ENCODE results near the gene MESD. TPM values are rescaled to one million over a fixed set of nuclear protein-coding genes. Genes with fewer than 3 reads are reported as not detected.
A peak's percentile ranks its signal among the peaks of the same experiment; 100 is the strongest.
"Not testable (repeated sequence)": the region's sequence is repeated elsewhere in the genome, so short reads cannot be mapped to it uniquely, and the experiment has no call there.

Gene MESD
- total RNA-seq, 2 experiments from 2014 or later = 34.5 to 36.1 TPM

DNA sequence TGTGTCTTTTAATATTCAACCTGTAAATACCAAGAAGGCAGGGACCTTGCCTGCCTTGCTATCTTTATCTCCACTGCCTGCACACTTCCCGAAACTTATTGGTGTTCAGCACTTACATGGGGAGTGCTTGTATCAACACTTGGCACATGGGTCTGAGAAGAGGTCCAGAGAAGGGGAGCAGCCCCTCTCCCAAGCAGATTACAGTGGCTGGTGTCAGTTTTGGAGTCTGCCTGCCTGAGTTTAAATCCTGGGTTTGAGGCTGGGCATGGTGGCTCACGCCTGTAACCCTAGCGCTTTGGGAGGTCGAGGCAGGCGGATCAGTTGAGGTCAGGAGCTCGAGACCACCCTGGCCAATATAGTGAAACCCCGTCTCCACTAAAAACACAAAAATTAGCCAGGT is 20.3 kb downstream of the MESD start:
- POLR2A ChIA-PET = no interaction called here

DNA sequence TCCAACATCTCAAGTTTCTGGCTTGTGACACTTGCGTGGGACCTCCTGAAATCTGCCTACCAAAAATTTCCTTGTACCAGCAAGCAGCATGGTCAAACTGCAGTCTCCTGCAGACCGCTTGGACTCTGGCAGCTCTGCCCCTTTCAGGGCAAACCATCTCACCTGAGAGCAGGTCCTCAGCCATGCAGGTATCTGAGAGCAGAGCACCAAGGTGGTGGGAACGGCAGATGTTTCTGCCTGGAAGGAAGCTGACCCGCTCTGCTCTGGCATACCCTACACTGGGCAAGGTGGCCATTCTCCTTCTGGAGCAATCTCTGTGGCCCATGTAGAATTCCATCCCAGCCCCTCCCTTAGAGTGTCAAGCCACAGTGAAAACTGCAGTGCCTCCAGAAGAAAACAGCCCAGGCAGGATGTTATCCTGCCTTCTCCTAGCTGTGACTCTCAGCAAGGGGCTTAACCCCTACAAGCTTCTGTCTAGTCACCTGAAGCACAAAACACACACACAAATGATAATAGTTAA is 21.6 kb downstream of the MESD start:
- Mint-ChIP-seq H3K4me3 (no peak overlapping the region), H3K36me3 (ENCODE audit: low read depth) (peaks cover 58% of the 10 kb centered on the region), H3K27ac (no peak overlapping the region), H3K4me1 (peaks cover 6% of the 10 kb centered on the region), H3K27me3 (no peaks in the 10 kb centered on the region), H3K9me3 (peaks cover 7% of the 10 kb centered on the region)
- POLR2A ChIA-PET = interaction anchor here (0.6 to 1.2 kb wide), 2 partner anchors 15 to 23 kb away, joined by 3 read pairs; no protein-coding TSS in a partner anchor
- no peak for DNase-seq
- CTCF ChIA-PET = interaction anchor here (1.0 to 4.9 kb wide), 9 partner anchors 10 to 513 kb away, joined by 3 to 30 read pairs (median 5); partner anchors contain the start of gene CEMIP

More for the DNA sequence above, 20.3 kb downstream of the MESD start:
- Mint-ChIP-seq H3K4me1 (peaks cover 2% of the 10 kb centered on the region), H3K36me3 (ENCODE audit: low read depth) (peaks cover 50% of the 10 kb centered on the region), H3K4me3 (no peak overlapping the region), H3K9me3 (peaks cover 5% of the 10 kb centered on the region), H3K27me3 (no peaks in the 10 kb centered on the region), H3K27ac (no peak overlapping the region)
- CTCF ChIA-PET = interaction anchor here (0.7 to 4.9 kb wide), 22 partner anchors 9 to 514 kb away, joined by 3 to 30 read pairs (median 4); partner anchors contain the start of gene CEMIP
- DNase-seq = no peak

DNA sequence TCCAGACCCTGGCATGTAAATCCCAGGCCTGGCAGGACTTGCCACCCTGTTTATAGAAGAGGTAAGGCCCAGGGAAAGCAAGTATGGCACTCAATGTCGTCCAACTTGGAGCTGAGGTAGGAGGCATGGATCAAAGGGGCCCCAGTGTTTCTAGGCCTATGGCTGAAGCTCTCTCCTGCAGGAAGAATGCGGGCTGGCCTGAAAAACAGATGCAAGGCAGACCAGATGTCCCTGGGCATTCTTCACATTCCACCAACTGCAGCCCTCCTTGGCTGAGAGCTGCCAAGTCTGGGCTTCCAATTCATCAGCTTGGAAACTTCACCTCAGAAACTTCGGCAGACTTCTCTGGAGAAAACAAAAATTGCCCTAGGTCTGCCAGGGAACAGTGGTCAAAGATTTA is 22.2 kb downstream of the MESD start:
- no peak for DNase-seq
- POLR2A ChIA-PET = no interaction called here
- Mint-ChIP-seq H3K36me3 (ENCODE audit: low read depth) (peaks cover 63% of the 10 kb centered on the region), H3K4me1 (peaks cover 12% of the 10 kb centered on the region), H3K4me3 (no peak overlapping the region), H3K27ac (no peak overlapping the region), H3K9me3 (peaks cover 7% of the 10 kb centered on the region), H3K27me3 (no peaks in the 10 kb centered on the region)
- CTCF ChIA-PET = interaction anchor here (1.3 to 4.9 kb wide), 4 partner anchors 10 to 299 kb away, joined by 3 to 30 read pairs (median 6); partner anchors contain the start of gene CEMIP

DNA sequence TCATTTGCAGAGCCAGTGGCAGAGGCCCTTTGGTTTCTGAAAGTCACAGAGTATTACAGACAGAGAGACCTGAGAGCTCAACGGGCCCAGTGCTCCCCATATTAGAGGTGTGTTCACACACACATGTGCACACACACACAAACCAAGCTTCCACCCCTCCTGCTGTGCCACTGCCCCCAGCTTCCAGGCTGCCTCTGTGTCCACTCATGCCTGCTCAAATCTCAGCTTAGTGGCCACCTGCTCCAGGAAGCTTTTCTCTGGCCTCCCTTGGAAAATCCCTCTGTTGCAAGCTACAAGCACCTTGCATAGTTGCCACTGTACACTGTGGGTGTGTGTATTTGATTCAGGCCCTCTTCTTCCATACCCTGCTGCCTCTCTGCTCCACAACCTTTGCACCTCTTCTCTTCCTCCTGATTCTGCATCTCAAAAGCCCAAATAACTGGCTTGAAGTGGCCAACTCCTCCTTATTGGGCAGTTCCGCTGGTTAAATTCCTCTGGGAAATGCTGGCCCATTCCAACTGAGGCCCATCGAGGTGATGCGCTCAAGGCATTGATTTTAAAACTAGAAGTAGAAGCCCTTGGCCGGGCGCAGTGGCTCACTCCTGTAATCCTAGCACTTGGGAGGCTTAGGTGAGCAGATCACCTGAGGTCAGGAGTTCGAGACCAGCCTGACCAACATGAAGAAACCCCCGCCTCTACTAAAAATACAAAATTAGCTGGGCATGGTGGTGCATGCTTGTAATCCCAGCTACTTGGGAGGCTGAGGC is 23.0 kb downstream of the MESD start:
- peaks cover 7% of the 10 kb centered on the region for H3K9me3 Mint-ChIP-seq
- ChIA-PET POLR2A (no interaction called here), CTCF (interaction anchor here (1.5 kb wide), 1 partner anchor 187 kb away, joined by 5 read pairs; the partner anchor contains the start of gene CEMIP)
- H3K4me1 Mint-ChIP-seq = peaks cover 21% of the 10 kb centered on the region
- H3K27ac Mint-ChIP-seq = no peak overlapping the region
- peaks cover 64% of the 10 kb centered on the region for H3K36me3 Mint-ChIP-seq (ENCODE audit: low read depth)
- H3K4me3 Mint-ChIP-seq = no peak overlapping the region
- no peaks in the 10 kb centered on the region for H3K27me3 Mint-ChIP-seq
- no peak for DNase-seq

DNA sequence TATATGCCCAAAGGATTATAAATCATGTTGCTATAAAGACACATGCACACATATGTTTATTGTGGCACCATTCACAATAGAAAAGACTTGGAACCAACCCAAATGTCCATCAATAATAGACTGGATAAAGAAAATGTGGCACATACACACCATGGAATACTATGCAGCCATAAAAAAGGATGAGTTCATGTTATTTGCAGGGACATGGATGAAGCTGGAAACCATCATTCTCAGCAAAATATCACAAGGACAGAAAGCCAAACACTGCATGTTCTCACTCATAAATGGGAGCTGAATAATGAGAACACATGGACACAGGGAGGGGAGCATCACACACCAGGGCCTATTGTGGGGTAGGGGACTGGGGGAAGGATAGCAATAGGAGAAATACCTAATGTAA is 24.2 kb downstream of the MESD start:
- CTCF ChIA-PET, POLR2A ChIA-PET, DNase-seq, H3K9me3 Mint-ChIP-seq, H3K27ac Mint-ChIP-seq, H3K27me3 Mint-ChIP-seq, H3K4me3 Mint-ChIP-seq: not testable (repeated sequence)
- H3K36me3 Mint-ChIP-seq (ENCODE audit: low read depth) = peaks cover 69% of the 10 kb centered on the region
- peaks cover 22% of the 10 kb centered on the region for H3K4me1 Mint-ChIP-seq

DNA sequence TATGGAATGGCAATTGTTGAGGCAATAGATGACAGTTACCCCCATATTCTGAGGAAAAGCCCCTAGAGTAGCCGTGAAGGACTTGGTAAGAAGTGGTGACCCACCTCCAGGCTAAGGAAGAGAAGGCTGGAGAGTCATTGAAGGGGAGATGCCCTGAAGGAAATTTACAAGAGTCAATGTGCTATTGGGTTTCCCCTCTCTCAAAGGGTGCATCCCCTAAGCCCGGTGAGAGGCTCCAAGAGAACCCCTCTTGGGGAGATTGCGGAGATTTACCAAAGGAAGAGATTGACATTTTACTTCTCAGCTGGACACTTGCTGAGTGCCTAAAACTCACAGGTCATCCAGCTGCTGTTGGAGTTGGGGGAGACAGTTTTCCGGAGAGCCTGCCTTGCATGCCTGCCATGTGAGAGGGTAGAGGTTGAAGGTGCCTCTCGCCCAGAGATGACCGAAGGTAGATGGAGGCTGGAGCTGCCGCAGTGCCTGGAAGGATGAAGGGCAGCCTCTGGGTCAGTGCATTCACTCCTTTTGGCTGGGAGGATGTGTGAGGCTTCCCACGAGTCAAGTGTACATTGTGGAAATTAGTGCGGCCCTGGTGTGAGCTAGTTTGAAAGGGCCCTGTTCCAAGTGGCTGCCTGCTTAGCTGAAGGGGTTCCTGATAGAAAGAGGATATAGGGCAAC is 30.7 kb downstream of the MESD start:
- Mint-ChIP-seq H3K4me3 (no peak overlapping the region), H3K36me3 (ENCODE audit: low read depth) (peaks cover 49% of the 10 kb centered on the region), H3K4me1 (peaks cover 36% of the 10 kb centered on the region), H3K27ac (no peak overlapping the region), H3K9me3 (no peaks in the 10 kb centered on the region), H3K27me3 (no peaks in the 10 kb centered on the region)
- no peak for DNase-seq
- POLR2A ChIA-PET = no interaction called here
- CTCF ChIA-PET = interaction anchor here (2.5 kb wide), 1 partner anchor 11 kb away, joined by 8 read pairs; no protein-coding TSS in a partner anchor

DNA sequence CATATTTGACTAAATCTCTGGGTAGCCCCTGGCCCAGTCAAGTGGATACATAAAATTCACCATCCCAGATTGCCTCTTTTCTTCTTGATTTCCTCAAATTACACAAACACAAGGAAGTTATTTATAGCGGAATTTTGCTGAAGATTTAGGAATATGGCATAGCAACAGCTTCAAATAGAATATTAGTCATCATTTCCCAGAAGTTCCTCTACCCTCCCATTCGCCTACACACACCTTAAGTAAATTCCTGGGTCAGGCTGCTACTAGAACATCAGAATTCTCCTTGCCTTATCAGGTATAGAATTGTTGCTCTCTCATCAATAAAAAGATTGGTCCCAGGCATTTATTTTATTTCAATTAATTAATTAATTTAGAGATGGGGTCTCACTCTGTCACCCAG is 31.6 kb downstream of the MESD start:
- Mint-ChIP-seq H3K36me3 (ENCODE audit: low read depth) (peaks cover 39% of the 10 kb centered on the region), H3K4me1 (peaks cover 30% of the 10 kb centered on the region), H3K27me3 (no peaks in the 10 kb centered on the region), H3K4me3 (no peak overlapping the region), H3K27ac (no peak overlapping the region), H3K9me3 (no peaks in the 10 kb centered on the region)
- DNase-seq = no peak
- ChIA-PET POLR2A (no interaction called here), CTCF (interaction anchor here (0.8 to 2.1 kb wide), 3 partner anchors 12 to 318 kb away, joined by 3 to 6 read pairs (median 4); no protein-coding TSS in a partner anchor)

DNA sequence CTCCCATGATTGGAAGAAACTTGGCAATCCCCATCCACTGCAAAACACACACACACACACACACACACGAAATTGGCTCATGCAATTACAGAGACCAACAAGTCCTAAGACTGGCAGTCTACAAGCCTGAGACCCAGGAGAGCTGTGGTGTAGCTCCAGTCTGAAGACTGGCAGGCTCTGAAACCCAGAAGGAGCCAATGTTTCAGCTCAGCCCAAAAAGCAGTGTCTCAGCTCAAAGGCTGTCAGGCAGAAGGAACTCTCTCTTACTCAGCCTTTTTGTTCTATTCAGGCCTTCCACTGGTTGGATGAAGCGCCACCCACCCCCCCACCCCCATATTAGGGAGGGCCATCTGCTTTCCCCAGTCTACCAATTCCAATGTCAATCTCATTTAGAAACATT is 32.1 kb downstream of the MESD start:
- ChIA-PET CTCF (interaction anchor here (0.8 to 2.1 kb wide), 3 partner anchors 13 to 318 kb away, joined by 3 to 6 read pairs (median 4); no protein-coding TSS in a partner anchor), POLR2A (no interaction called here)
- Mint-ChIP-seq H3K9me3 (no peaks in the 10 kb centered on the region), H3K4me1 (peaks cover 25% of the 10 kb centered on the region), H3K36me3 (ENCODE audit: low read depth) (peaks cover 35% of the 10 kb centered on the region), H3K4me3 (no peak overlapping the region), H3K27ac (no peak overlapping the region), H3K27me3 (no peaks in the 10 kb centered on the region)
- no peak for DNase-seq

DNA sequence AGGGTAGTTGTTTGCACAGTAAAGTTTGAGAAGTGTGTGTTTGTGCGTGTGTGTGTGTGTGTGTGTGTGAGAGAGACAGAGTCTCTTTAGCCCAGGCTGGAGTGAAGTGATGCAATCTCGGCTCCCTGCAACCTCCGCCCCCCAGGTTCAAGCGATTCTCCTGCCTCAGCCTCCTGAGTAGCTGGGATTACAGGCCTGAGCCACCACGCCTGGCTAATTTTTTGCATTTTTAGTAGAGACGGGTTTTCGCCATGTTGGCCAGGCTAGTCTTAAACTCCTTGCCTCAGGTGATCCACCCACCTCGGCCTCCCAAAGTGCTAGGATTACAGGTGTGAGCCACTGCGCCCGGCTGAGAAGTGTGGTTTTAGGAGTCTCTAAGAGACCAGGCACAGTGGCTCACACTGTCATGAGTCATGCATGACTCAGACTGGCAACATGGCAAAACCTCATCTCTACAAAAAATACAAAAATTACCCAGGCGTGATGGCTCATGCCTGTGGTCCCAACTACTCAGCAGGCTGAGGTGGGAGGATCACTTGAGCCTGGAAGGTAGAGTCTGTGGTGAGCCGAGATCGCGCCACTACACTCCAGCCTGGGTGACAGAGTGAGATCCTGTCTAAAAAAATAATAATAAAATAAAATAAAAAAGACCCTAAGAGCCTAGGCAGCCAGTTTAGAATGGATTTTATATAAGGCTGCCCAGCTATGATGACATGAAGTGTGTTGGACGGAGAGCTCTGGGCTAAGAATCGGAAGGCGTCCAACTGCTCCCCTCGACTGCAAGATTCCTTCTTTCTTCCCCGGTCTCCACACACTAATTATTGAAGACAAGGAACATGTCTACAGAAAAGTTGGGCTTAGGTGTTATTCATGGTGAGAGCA is 33.8 kb downstream of the MESD start:
- POLR2A ChIA-PET = not testable (repeated sequence)
- CTCF ChIA-PET = interaction anchor here (0.8 to 2.1 kb wide), 2 partner anchors 196 to 310 kb away, joined by 3 to 6 read pairs; no protein-coding TSS in a partner anchor
- peaks cover 15% of the 10 kb centered on the region for H3K4me1 Mint-ChIP-seq

DNA sequence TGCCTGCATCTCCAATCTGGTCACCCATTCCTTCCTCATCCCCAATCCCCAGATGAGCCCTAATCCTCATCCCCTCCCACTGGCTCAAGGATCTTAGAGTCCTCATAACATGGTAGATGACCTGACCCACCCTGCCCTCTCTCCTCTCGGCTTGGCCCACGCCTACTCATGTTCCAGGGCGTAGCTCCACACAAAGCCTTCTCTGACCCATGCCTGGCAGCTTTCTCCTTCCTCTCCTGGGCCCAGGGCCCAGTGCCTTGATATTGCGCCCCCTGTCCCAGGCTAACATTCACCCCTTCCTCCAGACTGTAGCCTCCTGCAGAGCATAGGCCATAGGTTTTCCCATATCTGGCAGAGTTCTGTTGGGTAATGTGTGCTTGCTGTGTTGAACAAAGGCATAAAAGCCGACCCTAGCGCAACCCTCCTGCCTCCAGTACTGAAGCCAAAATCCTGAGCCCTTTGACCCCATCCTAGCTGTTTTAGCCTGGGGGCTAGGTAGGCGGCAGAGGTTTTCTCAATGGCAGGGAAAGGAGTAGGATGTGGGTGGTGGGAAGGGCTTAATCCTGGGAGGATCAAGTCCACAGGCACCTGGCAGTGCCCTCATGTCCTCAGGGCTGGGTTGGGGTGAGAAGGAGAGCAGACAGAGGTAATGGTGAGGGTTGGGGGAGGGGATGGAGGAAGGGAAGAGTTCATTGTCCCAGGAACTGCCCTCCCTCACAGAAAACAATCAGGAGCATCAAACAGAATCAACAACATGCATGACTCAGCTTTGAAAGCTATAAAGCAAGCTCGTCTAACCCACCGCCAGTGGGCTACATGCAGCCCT is 35.5 kb downstream of the MESD start:
- Mint-ChIP-seq H3K27me3 (no peaks in the 10 kb centered on the region), H3K4me3 (no peak overlapping the region), H3K9me3 (no peaks in the 10 kb centered on the region), H3K4me1 (peaks cover 15% of the 10 kb centered on the region), H3K36me3 (ENCODE audit: low read depth) (peaks cover 17% of the 10 kb centered on the region), H3K27ac (no peak overlapping the region)
- ChIA-PET POLR2A (no interaction called here), CTCF (no interaction called here)
- no peak for DNase-seq

More for the DNA sequence above, 33.8 kb downstream of the MESD start:
- H3K27me3 Mint-ChIP-seq, H3K9me3 Mint-ChIP-seq, H3K27ac Mint-ChIP-seq, H3K4me3 Mint-ChIP-seq: not testable (repeated sequence)
- peaks cover 27% of the 10 kb centered on the region for H3K36me3 Mint-ChIP-seq (ENCODE audit: low read depth)
- peak; percentile 60 for DNase-seq

DNA sequence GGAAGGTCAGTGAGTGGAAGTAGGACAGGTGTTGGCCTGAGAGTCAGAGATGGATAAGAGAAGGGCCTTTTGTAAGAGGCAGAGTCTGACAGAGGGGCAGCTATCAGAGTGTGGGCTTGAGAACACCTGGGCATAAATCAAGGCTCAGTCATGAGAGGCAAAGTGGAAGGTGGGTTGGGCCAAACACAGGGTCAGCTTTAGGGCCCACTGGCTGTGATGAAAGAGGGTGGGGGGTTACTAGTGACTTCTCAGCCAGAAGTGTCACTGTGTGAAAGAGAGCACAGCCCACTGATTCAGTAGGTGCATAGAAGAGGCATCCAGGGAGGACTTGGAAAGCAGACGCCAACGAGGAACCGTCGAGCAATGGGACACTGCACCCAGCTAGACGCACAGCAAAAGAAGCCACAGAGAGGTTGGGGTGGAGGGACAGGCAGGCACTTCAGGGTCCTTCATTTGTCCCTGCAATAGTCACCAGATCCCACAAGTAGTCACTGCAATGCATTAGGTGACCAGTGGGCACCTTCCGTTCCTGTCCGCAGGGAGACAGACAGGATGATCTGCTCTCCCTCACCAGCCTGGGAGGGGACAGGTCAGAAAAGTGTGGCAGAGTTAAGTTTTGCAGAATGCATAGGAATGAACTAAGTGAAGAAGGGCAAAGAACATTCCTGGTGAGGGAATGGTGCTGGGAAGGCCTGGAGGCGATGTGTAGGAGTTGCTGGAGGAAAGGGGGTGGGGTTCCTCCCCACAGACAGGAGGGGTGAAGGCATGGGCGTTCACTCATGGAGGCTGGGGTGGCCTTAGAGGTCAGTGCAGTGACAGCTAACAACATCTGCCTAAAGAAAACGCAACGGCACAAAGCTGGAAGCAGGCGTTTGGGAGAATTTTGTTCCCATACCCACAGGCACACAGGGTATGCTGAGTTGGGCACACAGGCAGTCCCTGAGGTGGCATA is 36.3 kb downstream of the MESD start:
- no peak overlapping the region for H3K27ac Mint-ChIP-seq
- H3K4me1 Mint-ChIP-seq = peaks cover 15% of the 10 kb centered on the region
- peaks cover 14% of the 10 kb centered on the region for H3K36me3 Mint-ChIP-seq (ENCODE audit: low read depth)
- no peak for DNase-seq
- no peaks in the 10 kb centered on the region for H3K9me3 Mint-ChIP-seq
- POLR2A ChIA-PET = no interaction called here
- H3K4me3 Mint-ChIP-seq = no peak overlapping the region
- no peaks in the 10 kb centered on the region for H3K27me3 Mint-ChIP-seq
- CTCF ChIA-PET = interaction anchor here (0.7 to 1.2 kb wide), 2 partner anchors 16 to 177 kb away, joined by 3 to 4 read pairs; no protein-coding TSS in a partner anchor
